K562 (cell line): ENCODE measurements around the gene MLLT1. TPM values are rescaled to one million over a fixed set of nuclear protein-coding genes. Genes with fewer than 3 reads are reported as not detected.
A peak's percentile ranks its signal among the peaks of the same experiment; 100 is the strongest.

ENCODE experiments used
- BRD9 ChIP-seq: fragments of 450-650 bp; IDR thresholded peaks from 2 replicates; pipeline ENCODE4 v1.6.1; 2018; ENCODE audit warnings: low read depth; ENCODE audit not compliant: partially characterized antibody
- EHMT2 ChIP-seq: fragments of 450-650 bp; IDR thresholded peaks from 2 replicates; pipeline ENCODE4 v1.6.1; 2018; ENCODE audit warnings: antibody characterized with exemption
- FIP1L1 ChIP-seq: fragments of 200-400 bp; formaldehyde crosslinking; IDR thresholded peaks from 2 replicates; pipeline ENCODE4 v1.6.1; 2018; ENCODE audit warnings: mild to moderate bottlenecking, low read depth, low read length; ENCODE audit not compliant: poor library complexity, severe bottlenecking
- JUN ChIP-seq, 2 experiments: sonication (generic) in 1 of 2; formaldehyde crosslinking in 1 of 2; IDR thresholded peaks; 2 replicates each; pipeline versions ENCODE4 v1.6.1 to v1.8.0; 2012 to 2022; ENCODE audit warnings: borderline replicate concordance in 2 of 2, mild to moderate bottlenecking in 2 of 2, improper control_type of control experiment in 1 of 2, low read depth in 1 of 2, low read length in 1 of 2, missing genetic modification reagents in 1 of 2
- MTA2 ChIP-seq: fragments of 450-650 bp; IDR thresholded peaks from 2 replicates; pipeline ENCODE4 v1.6.1; 2016; ENCODE audit warnings: low read depth
- NKRF ChIP-seq: fragments of 450-650 bp; IDR thresholded peaks from 2 replicates; pipeline ENCODE4 v1.6.1; 2016; ENCODE audit warnings: borderline replicate concordance
- PHB2 ChIP-seq: fragments of 450-650 bp; IDR thresholded peaks from 2 replicates; pipeline ENCODE4 v1.6.1; 2017; ENCODE audit warnings: low read depth
- SAFB2 ChIP-seq: fragments of 200-400 bp; formaldehyde crosslinking; IDR thresholded peaks from 2 replicates; pipeline ENCODE4 v1.6.1; 2018; ENCODE audit warnings: borderline replicate concordance, low read length, low read depth, moderate library complexity; ENCODE audit not compliant: severe bottlenecking
- TCF7L2 ChIP-seq: fragments of 150-350 bp; IDR thresholded peaks from 2 replicates; pipeline ENCODE4 v1.6.1; 2016; ENCODE audit warnings: low read depth, mild to moderate bottlenecking, low read length, moderate library complexity
- ZBTB40 ChIP-seq, 2 experiments: fragments of 450-650 bp in 1 of 2; sonication (generic) in 1 of 2; formaldehyde crosslinking in 1 of 2; IDR thresholded peaks; 2 replicates each; pipeline versions ENCODE4 v1.7.1 to v1.9.0; 2016 to 2022; ENCODE audit warnings: inconsistent platforms in 1 of 2, mild to moderate bottlenecking in 1 of 2, missing genetic modification reagents in 1 of 2
- ZNF324 ChIP-seq: fragments of 250-450 bp; sonication (Bioruptor Pico); IDR thresholded peaks from 2 replicates; pipeline ENCODE4 v1.4.0; 2020; ENCODE audit warnings: mild to moderate bottlenecking
- polyA plus RNA-seq, 8 experiments: library from polyadenylated mRNA; depleted of rRNA in 4 of 8; stranded (reverse) in 5 of 8; unstranded in 3 of 8; fragments of >200 nt; fragmentation: Nextera tagmentation in 2 of 8; fragmentation: Illumina TruSeq in 1 of 8; extraction: Ambion mirVana in 2 of 8; extraction: Trizol in 1 of 8; gene quantifications; 2 replicates each; pipeline versions ENCODE4 v1.2.1 to v1.2.3, GENCODE V29; 2011 to 2014; ENCODE audit warnings: inconsistent platforms in 1 of 8, missing spikeins in 1 of 8
- total RNA-seq, 7 experiments: library from RNA; depleted of rRNA in 6 of 7; stranded (reverse); fragments of >200 nt in 6 of 7; fragmentation: Illumina TruSeq in 2 of 7; extraction: Trizol in 2 of 7; gene quantifications; 2 replicates each; pipeline versions ENCODE4 v1.2.1 to v1.2.3, GENCODE V29; 2011 to 2021; ENCODE audit warnings: low replicate concordance in 1 of 7
- TF ChIP-seq, protein P1 (sequence below): sonication (generic); formaldehyde crosslinking; IDR thresholded peaks from 2 replicates; pipeline ENCODE4 v1.8.1; 2023; ENCODE audit warnings: mild to moderate bottlenecking, missing genetic modification reagents

MLLT1 gene
- total and polyA plus RNA-seq, 9 of the 15 experiments (the other 6 are each of a cell fraction or from before 2014, with no cell fraction given): 0.23 to 63.5 (median 15.4) TPM

DNA sequence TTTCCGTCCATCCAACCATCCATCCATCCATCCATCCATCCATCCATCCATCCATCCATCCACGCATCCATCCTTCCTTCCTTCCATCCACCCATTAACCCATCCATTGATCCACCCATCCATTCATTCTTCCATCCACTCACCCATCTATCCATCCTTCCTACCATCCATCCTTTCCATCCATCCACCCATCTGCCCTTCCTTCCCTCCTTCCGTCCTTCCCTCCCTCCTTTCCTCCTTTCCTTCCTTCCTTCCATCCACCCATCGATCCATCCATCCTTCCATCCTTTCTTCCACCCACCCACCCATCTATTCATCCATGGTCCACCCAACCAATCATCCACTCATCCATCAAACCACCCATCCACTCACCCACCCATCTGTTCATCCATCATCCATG lies 70.1 kb downstream of the MLLT1 start (continued):
- TF ChIP-seq, protein P1, sequence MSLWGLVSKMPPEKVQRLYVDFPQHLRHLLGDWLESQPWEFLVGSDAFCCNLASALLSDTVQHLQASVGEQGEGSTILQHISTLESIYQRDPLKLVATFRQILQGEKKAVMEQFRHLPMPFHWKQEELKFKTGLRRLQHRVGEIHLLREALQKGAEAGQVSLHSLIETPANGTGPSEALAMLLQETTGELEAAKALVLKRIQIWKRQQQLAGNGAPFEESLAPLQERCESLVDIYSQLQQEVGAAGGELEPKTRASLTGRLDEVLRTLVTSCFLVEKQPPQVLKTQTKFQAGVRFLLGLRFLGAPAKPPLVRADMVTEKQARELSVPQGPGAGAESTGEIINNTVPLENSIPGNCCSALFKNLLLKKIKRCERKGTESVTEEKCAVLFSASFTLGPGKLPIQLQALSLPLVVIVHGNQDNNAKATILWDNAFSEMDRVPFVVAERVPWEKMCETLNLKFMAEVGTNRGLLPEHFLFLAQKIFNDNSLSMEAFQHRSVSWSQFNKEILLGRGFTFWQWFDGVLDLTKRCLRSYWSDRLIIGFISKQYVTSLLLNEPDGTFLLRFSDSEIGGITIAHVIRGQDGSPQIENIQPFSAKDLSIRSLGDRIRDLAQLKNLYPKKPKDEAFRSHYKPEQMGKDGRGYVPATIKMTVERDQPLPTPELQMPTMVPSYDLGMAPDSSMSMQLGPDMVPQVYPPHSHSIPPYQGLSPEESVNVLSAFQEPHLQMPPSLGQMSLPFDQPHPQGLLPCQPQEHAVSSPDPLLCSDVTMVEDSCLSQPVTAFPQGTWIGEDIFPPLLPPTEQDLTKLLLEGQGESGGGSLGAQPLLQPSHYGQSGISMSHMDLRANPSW (CRISPR knock-in tag): no peak
- TF ChIP-seq SAFB2 (no peak), PHB2 (peak; percentile 61; the same call in 1 of the 2 replicates), EHMT2 (peak; percentile 66; the same call in 1 of the 2 replicates), MTA2 (no peak), BRD9 (no peak), ZNF324 (no peak), TCF7L2 (no peak), NKRF (0 out of 2 replicates have a peak, but pooled peaks have one; percentile 42), FIP1L1 (no peak), ZBTB40 (IDR thresholded peaks at IDR 0.05) (no peak), ZBTB40 (CRISPR knock-in tag; IDR thresholded peaks at IDR 0.05) (no peak), JUN (IDR thresholded peaks at IDR 0.05; ENCODE audit: borderline replicate concordance, low read depth, low read length) (no peak), JUN (CRISPR knock-in tag; IDR thresholded peaks at IDR 0.05; ENCODE audit: borderline replicate concordance) (no peak)
